ENCODE results near the gene NBAS.
A peak's percentile ranks its signal among the peaks of the same experiment; 100 is the strongest.

The NBAS gene

DNA sequence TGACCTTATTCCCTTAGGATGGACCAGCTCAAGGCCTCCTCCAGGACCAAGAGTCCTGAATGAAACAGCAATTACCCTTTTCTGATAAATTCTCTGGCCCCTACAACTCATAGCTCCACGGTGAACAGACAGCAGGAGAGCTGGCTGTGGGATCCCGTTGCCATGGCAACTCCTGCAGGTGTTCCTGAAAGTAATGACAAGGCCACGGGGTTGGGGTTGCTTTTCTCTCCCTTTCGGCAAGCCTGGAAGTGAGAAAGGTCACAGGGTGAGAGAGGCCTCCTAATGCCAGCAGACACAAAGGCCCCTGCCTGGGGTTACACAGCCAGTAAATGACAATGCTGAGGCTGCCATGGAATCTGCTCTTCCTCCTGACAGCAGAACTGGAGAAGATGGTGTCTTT is 403.0 kb downstream of the NBAS start:
- no peak for DNase-seq

GRCh38 chr2:15155959-15156574 is 405.1 kb downstream of the NBAS start:
- DNase-seq = no peak

- no peak for DNase-seq
Observed at GRCh38 chr2:15154297-15154696, 406.8 kb downstream of the NBAS start.

GRCh38 chr2:15152382-15152781 is 408.8 kb downstream of the NBAS start:
- DNase-seq = peak; percentile 61

DNA sequence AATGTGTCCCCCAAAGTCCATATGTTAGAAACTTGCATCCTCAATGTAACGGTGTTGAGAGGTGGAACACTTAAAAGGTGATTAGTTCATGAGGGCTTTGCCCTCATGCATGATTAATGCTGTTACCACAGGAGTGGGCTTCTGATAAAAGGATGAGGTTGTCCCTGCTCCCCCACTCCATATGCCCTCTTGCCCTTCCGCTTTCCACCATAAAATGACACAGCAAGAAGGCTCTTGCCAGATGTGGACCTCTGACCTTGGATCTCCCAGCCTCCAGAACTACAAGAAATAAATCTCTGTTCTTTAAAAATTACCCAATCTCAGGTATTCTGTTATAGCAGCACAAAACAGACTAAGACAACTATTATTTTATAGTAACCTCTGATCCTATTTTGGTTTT is 412.1 kb downstream of the NBAS start:
- no peak for DNase-seq

- DNase-seq = no peak
Observed at GRCh38 chr2:15147591-15147990, 413.5 kb downstream of the NBAS start.

DNA sequence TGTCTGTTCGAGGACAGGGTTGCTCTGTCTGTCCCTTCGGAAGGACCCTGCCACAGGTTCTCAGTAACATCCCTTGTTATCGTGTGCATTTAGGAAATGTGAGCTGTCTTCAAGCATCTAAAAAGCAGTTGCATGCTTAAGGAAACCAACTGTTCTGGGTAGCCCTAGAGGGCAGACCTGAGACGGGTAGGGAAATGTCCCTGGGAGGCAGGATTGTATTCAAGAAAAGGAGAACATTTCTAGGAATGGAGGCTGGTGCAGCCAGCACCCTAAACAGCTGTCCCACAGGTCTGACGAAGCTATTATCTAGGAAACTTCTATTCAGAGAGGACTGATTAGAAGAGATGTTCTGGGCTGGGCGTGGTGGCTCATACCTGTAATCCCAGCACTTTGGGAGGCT is 414.2 kb downstream of the NBAS start:
- DNase-seq = no peak

- no peak for DNase-seq
Observed at GRCh38 chr2:15145919-15146318, 415.2 kb downstream of the NBAS start.

GRCh38 chr2:15145046-15145817 is 415.9 kb downstream of the NBAS start:
- no peak for DNase-seq

GRCh38 chr2:15142069-15142689 is 419.0 kb downstream of the NBAS start:
- DNase-seq = peak; percentile 65

DNA sequence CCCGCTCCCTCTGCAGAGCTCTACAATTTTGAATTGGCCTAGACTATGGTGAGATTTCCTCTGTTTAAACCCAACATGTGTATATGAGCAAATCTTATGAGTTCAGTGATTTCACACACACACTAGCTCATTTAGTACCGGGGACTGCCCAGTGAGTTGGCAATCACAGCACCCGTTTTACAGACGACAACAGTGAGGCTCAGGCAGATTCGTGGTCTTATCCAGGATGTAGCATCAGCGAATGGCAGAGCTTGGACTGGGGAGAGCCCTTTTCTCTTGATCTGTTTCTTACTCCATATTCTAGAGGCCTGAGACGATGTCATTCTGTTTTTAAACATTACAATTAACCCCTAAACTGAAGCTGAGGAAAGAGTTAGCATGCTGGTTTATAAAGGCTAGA is 419.9 kb downstream of the NBAS start:
- no peak for DNase-seq

- DNase-seq = no peak
Observed at GRCh38 chr2:15136639-15137038, 424.5 kb downstream of the NBAS start.

- DNase-seq = no peak
Observed at GRCh38 chr2:15134957-15135356, 426.2 kb downstream of the NBAS start.

GRCh38 chr2:15133461-15133860 is 427.7 kb downstream of the NBAS start:
- DNase-seq = peak; percentile 33

GRCh38 chr2:15128846-15129245 is 432.3 kb downstream of the NBAS start:
- no peak for DNase-seq

DNA sequence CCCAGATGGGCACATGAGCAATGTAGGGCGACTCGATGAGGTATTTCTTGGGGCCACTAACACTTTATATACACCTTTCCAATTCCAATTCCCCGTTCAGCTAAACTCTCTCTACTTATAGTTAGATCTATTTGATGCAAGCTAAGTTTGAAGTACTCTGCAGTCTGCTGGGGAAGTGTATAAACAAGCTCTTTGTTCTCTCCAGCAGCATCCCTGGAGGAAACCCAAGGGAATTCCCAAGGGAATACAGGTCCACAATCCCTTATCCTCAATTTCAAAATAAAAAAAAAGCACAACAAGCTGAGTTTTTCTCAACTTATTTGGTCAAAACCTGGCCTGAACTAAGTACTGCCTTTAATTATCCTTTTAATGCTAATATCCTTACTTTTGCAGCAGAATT is 433.3 kb downstream of the NBAS start:
- no peak for DNase-seq

- no peak for DNase-seq
Observed at GRCh38 chr2:15127301-15127700, 433.8 kb downstream of the NBAS start.

- no peak for DNase-seq
Observed at GRCh38 chr2:15126373-15126772, 434.8 kb downstream of the NBAS start.

DNA sequence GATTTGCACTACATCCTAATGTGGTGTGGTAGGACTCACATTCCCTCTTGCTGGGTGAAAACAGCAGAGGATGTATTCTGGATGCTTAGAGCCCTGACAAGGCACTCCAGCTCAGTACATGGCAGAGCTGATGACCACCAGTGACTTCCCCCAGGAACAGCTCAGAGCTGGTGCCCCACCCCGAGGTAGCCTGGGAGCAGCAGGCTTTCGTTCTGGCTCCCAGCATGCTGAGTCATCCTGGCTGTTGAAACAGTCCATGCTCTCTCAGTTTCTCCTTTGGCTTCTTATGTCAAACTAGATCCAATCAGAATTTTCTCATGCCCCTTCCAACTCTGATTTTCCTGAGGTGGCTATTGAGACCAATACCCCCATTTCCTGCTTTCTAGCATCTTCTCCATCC is 438.2 kb downstream of the NBAS start:
- DNase-seq = no peak

- no peak for DNase-seq
Observed at GRCh38 chr2:15120631-15121030, 440.5 kb downstream of the NBAS start.

GRCh38 chr2:15119722-15120175 is 441.4 kb downstream of the NBAS start:
- no peak for DNase-seq

DNA sequence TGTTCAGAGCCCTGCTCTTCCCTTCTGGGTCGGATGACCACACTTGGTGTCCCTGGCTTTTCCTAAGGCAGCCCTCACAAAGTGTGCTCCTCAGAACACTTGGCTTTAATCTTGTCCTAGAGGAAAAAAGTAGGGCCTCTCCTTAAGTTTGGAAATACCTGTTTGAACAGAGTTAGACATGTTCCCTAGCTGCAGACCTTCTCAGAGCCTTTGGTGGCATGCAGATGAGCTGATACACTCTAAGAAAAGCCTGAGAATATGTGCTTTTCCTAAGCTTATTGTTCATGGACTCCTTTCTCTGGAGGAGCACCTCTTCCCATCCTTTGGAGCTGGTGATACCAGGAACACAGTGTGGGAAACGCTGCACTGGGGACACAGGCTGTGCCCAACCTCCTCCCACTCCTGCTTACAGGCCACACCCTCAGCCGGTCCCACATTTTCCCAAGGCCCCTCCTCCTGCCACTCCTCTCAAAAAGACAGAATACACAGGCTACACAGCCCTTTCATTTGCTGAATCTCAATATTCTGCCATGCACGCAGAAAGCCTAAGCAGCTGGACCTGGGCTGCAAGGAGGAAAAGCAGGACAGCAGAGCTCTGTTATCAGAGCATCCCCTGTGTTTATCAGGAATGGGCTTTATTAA is 443.6 kb downstream of the NBAS start:
- no peak for DNase-seq
